ENCODE data around the gene PNCK. TPM values are rescaled to one million over a fixed set of nuclear protein-coding genes. Genes with fewer than 3 reads are reported as not detected.

PNCK gene
- total and polyA plus RNA-seq, 5 donors from 2014 or later, result 0.54 TPM; not detected in 4

GRCh38 chrX:153627675-153628111 lies 45.9 kb downstream of the PNCK start:
- peaks cover 0 to 4% of the 10 kb centered on the region in 2 experiments for H3K9me3 ChIP-seq (ENCODE audit: control insufficient read depth in 2 of 2, low read length in 2 of 2)
- H3K27me3 ChIP-seq (ENCODE audit: control insufficient read depth, insufficient read depth, low read length), result no peaks in the 10 kb centered on the region
- ATAC-seq (ENCODE audit: low read depth in 2 of 2) (no peak), DNase-seq (no peak)
- Mint-ChIP-seq H3K27me3 (no peaks in the 10 kb centered on the region), H3K9me3 (peaks cover 0 to 12% (median 0%) of the 10 kb centered on the region in 7 donors), H3K27ac (no peak overlapping the region), H3K4me3 (no peak overlapping the region), H3K36me3 (no peaks in the 10 kb centered on the region), H3K4me1 (no peaks in the 10 kb centered on the region)
- no peak overlapping the region for H3K4me3 ChIP-seq (ENCODE audit: low read depth, low read length)
- no peaks in the 10 kb centered on the region for H3K4me1 ChIP-seq (ENCODE audit: control insufficient read depth, insufficient read depth, low read length, poor library complexity, severe bottlenecking)
- H3K36me3 ChIP-seq (ENCODE audit: control insufficient read depth, insufficient read depth, low read length), result no peaks in the 10 kb centered on the region
- H3K27ac ChIP-seq (ENCODE audit: insufficient read depth, low read length, poor library complexity, severe bottlenecking), result no peak overlapping the region

- Histone ChIP-seq H3K27ac (ENCODE audit: insufficient read depth, low read length, poor library complexity, severe bottlenecking) (no peak overlapping the region), H3K4me3 (ENCODE audit: low read depth, low read length) (no peak overlapping the region), H3K36me3 (ENCODE audit: control insufficient read depth, insufficient read depth, low read length) (no peaks in the 10 kb centered on the region), H3K27me3 (ENCODE audit: control insufficient read depth, insufficient read depth, low read length) (no peaks in the 10 kb centered on the region), H3K9me3 (ENCODE audit: control insufficient read depth in 2 of 2, low read length in 2 of 2) (peaks cover 0 to 4% of the 10 kb centered on the region in 2 experiments), H3K4me1 (ENCODE audit: control insufficient read depth, insufficient read depth, low read length, poor library complexity, severe bottlenecking) (no peaks in the 10 kb centered on the region)
- Mint-ChIP-seq H3K36me3 (no peaks in the 10 kb centered on the region), H3K27ac (no peak overlapping the region), H3K27me3 (no peaks in the 10 kb centered on the region), H3K4me3 (no peak overlapping the region), H3K4me1 (no peaks in the 10 kb centered on the region), H3K9me3 (peaks cover 0 to 12% (median 0%) of the 10 kb centered on the region in 7 donors)
- no peak for DNase-seq
- ATAC-seq (ENCODE audit: low read depth in 2 of 2), result no peak
Observed at GRCh38 chrX:153626863-153627674, 46.5 kb downstream of the PNCK start.

GRCh38 chrX:153626025-153626633 lies 47.5 kb downstream of the PNCK start:
- Mint-ChIP-seq H3K36me3 (no peaks in the 10 kb centered on the region), H3K27ac (no peak overlapping the region), H3K9me3 (peaks cover 0 to 6% (median 0%) of the 10 kb centered on the region in 7 donors), H3K4me1 (no peaks in the 10 kb centered on the region), H3K4me3 (no peak overlapping the region), H3K27me3 (no peaks in the 10 kb centered on the region)
- ATAC-seq (ENCODE audit: low read depth in 2 of 2) (no peak), DNase-seq (no peak)
- Histone ChIP-seq H3K9me3 (ENCODE audit: control insufficient read depth in 2 of 2, low read length in 2 of 2) (peaks cover 0 to 1% of the 10 kb centered on the region in 2 experiments), H3K27ac (ENCODE audit: insufficient read depth, low read length, poor library complexity, severe bottlenecking) (no peak overlapping the region), H3K36me3 (ENCODE audit: control insufficient read depth, insufficient read depth, low read length) (no peaks in the 10 kb centered on the region), H3K4me3 (ENCODE audit: low read depth, low read length) (no peak overlapping the region), H3K4me1 (ENCODE audit: control insufficient read depth, insufficient read depth, low read length, poor library complexity, severe bottlenecking) (no peaks in the 10 kb centered on the region), H3K27me3 (ENCODE audit: control insufficient read depth, insufficient read depth, low read length) (no peaks in the 10 kb centered on the region)

- H3K27me3 ChIP-seq (ENCODE audit: control insufficient read depth, insufficient read depth, low read length), result no peaks in the 10 kb centered on the region
- H3K9me3 ChIP-seq (ENCODE audit: control insufficient read depth in 2 of 2, low read length in 2 of 2), result no peaks in the 10 kb centered on the region
- H3K27ac ChIP-seq (ENCODE audit: insufficient read depth, low read length, poor library complexity, severe bottlenecking), result no peak overlapping the region
- H3K4me1 Mint-ChIP-seq, result no peaks in the 10 kb centered on the region
- DNase-seq, result no peak
- peaks cover 4% of the 10 kb centered on the region for H3K27me3 Mint-ChIP-seq
- no peak overlapping the region for H3K27ac Mint-ChIP-seq
- no peaks in the 10 kb centered on the region for H3K36me3 ChIP-seq (ENCODE audit: control insufficient read depth, insufficient read depth, low read length)
- H3K4me3 Mint-ChIP-seq, result no peak overlapping the region
- ATAC-seq (ENCODE audit: low read depth in 2 of 2), result no peak
- H3K4me1 ChIP-seq (ENCODE audit: control insufficient read depth, insufficient read depth, low read length, poor library complexity, severe bottlenecking), result no peaks in the 10 kb centered on the region
- H3K9me3 Mint-ChIP-seq, result peaks cover 0 to 2% (median 0%) of the 10 kb centered on the region in 7 donors
- no peak overlapping the region for H3K4me3 ChIP-seq (ENCODE audit: low read depth, low read length)
- H3K36me3 Mint-ChIP-seq, result no peaks in the 10 kb centered on the region
Observed at GRCh38 chrX:153625271-153626024, 48.2 kb downstream of the PNCK start.

DNA sequence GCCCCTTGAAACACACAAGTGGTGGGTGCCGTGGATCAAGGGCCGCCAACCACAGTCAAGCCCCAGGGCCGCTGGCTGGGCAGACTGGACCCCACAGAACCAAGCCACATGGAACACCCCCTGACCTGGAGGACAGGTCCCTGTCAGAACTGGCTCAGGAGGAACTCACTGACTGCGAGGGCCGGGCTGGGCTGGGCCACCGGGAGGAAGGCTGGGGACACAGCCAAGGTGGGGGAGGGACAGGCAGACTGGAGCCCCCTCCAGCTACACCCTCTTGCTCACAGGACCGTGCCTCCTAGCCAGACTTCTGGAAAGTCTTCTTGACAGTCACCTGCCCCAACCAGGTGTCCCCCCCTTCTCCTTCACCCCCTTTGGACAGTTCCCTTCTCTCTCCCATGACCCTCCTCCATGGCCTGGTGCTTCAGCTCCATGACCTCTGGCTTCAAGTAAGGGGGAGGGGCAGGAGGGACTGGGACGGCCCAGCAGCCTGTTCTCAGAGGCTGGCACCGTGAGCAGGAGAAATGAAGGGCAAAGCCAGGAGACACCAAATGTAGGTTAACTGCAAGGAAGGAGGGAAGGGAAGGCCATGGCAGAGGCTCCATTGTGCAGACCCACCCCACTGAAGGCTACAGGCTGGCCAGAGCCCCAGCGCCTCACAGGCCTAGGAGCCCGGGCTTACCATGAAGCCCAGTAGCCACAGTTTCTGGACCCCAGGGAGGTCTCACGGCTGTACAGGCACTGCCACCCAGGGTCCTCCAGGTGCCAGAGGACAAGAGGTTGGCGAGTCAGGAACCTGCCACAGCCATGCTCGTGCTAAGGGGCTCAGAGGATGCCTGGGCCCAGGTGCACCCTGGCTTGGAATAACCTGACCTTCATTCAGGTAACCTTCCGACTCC lies 49.2 kb downstream of the PNCK start:
- no peak for ATAC-seq (ENCODE audit: low read depth in 2 of 2)
- H3K27me3 Mint-ChIP-seq, result peaks cover 4% of the 10 kb centered on the region
- DNase-seq, result no peak
- no peaks in the 10 kb centered on the region for H3K9me3 Mint-ChIP-seq
- H3K27me3 ChIP-seq (ENCODE audit: control insufficient read depth, insufficient read depth, low read length), result no peaks in the 10 kb centered on the region
- H3K4me1 Mint-ChIP-seq, result no peaks in the 10 kb centered on the region
- H3K27ac Mint-ChIP-seq, result no peak overlapping the region
- no peak overlapping the region for H3K4me3 Mint-ChIP-seq
- H3K9me3 ChIP-seq (ENCODE audit: control insufficient read depth in 2 of 2, low read length in 2 of 2), result no peaks in the 10 kb centered on the region
- H3K36me3 ChIP-seq (ENCODE audit: control insufficient read depth, insufficient read depth, low read length), result no peaks in the 10 kb centered on the region
- H3K4me1 ChIP-seq (ENCODE audit: control insufficient read depth, insufficient read depth, low read length, poor library complexity, severe bottlenecking), result no peaks in the 10 kb centered on the region
- no peaks in the 10 kb centered on the region for H3K36me3 Mint-ChIP-seq
- no peak overlapping the region for H3K4me3 ChIP-seq (ENCODE audit: low read depth, low read length)
- no peak overlapping the region for H3K27ac ChIP-seq (ENCODE audit: insufficient read depth, low read length, poor library complexity, severe bottlenecking)

- H3K9me3 Mint-ChIP-seq, result peaks cover 0 to 2% (median 0%) of the 10 kb centered on the region in 7 donors
- H3K27ac Mint-ChIP-seq, result no peak overlapping the region
Observed at GRCh38 chrX:153623310-153624029, 50.1 kb downstream of the PNCK start.

More at GRCh38 chrX:153623310-153624029, 50.1 kb downstream of the PNCK start:
- H3K4me3 ChIP-seq (ENCODE audit: low read depth, low read length), result no peak overlapping the region
- H3K27ac ChIP-seq (ENCODE audit: insufficient read depth, low read length, poor library complexity, severe bottlenecking), result no peak overlapping the region
- H3K36me3 ChIP-seq (ENCODE audit: control insufficient read depth, insufficient read depth, low read length), result no peaks in the 10 kb centered on the region
- H3K9me3 ChIP-seq (ENCODE audit: control insufficient read depth in 2 of 2, low read length in 2 of 2), result no peaks in the 10 kb centered on the region
- H3K36me3 Mint-ChIP-seq, result no peaks in the 10 kb centered on the region
- H3K27me3 Mint-ChIP-seq, result peaks cover 4% of the 10 kb centered on the region
- H3K4me1 ChIP-seq (ENCODE audit: control insufficient read depth, insufficient read depth, low read length, poor library complexity, severe bottlenecking), result no peaks in the 10 kb centered on the region
- no peak overlapping the region for H3K4me3 Mint-ChIP-seq
- no peaks in the 10 kb centered on the region for H3K4me1 Mint-ChIP-seq
- DNase-seq (no peak), ATAC-seq (ENCODE audit: low read depth in 2 of 2) (no peak)
- no peaks in the 10 kb centered on the region for H3K27me3 ChIP-seq (ENCODE audit: control insufficient read depth, insufficient read depth, low read length)

All from CD4-positive, CD25-positive, alpha-beta regulatory T cell (primary cell).